WTC11 (cell line): ENCODE results near the gene GFPT2. TPM values are rescaled to one million over a fixed set of nuclear protein-coding genes. Genes with fewer than 3 reads are reported as not detected.

Experiments
- ATAC-seq: fragments of 200-7000 bp; cut with Tn5 transposase; 2 replicates; pipeline ENCODE4 v1.10.0; 2021; ENCODE audit warnings: mild to moderate bottlenecking, moderate library complexity
- CTCF ChIA-PET: fragments of 300-600 bp; sonication (Branson Sonifier 250); formaldehyde crosslinking; loops from one replicate; lab custom pipeline; 2021; ENCODE audit warnings: antibody characterized with exemption; lab: Charles Lee
- POLR2A ChIA-PET: fragments of 350-600 bp; sonication (Branson Sonifier 250); formaldehyde crosslinking; loops from one replicate; lab custom pipeline; 2021; ENCODE audit warnings: antibody characterized with exemption; lab: Charles Lee
- DNase-seq: peaks from one replicate; pipeline ENCODE4 v3.0.0; 2021; ENCODE audit warnings: low spot score
- H3K27ac Mint-ChIP-seq: 2 replicates; pipeline ENCODE4 v1.8.0; 2021; ENCODE audit warnings: mixed read lengths
- H3K27me3 Mint-ChIP-seq: 2 replicates; pipeline ENCODE4 v1.8.0; 2021; ENCODE audit warnings: low read depth, mild to moderate bottlenecking, moderate library complexity, mixed read lengths
- H3K36me3 Mint-ChIP-seq: 2 replicates; pipeline ENCODE4 v1.8.0; 2021; ENCODE audit warnings: mixed read lengths
- H3K4me1 Mint-ChIP-seq: 2 replicates; pipeline ENCODE4 v1.8.0; 2022; ENCODE audit warnings: mixed read lengths
- H3K4me3 Mint-ChIP-seq: 2 replicates; pipeline ENCODE4 v1.8.0; 2021; ENCODE audit warnings: mild to moderate bottlenecking, moderate library complexity, mixed read lengths
- H3K9me3 Mint-ChIP-seq: 2 replicates; pipeline ENCODE4 v1.8.0; 2021; ENCODE audit warnings: mixed read lengths
- ARID4B ChIP-seq: sonication (generic); formaldehyde crosslinking; IDR thresholded peaks from 2 replicates; pipeline ENCODE4 v1.8.0; 2023; ENCODE audit warnings: missing genetic modification reagents, mild to moderate bottlenecking, borderline replicate concordance
- ATF3 ChIP-seq: sonication (generic); formaldehyde crosslinking; conservative IDR thresholded peaks from 2 replicates; pipeline ENCODE4 v1.8.1; 2022; ENCODE audit warnings: mild to moderate bottlenecking, missing genetic modification reagents
- ELF4 ChIP-seq: sonication (generic); formaldehyde crosslinking; IDR thresholded peaks from 2 replicates; pipeline ENCODE4 v1.8.1; 2022; ENCODE audit warnings: low read depth, mild to moderate bottlenecking, moderate library complexity, missing genetic modification reagents
- ETV6 ChIP-seq: sonication (generic); formaldehyde crosslinking; IDR thresholded peaks from 2 replicates; pipeline ENCODE4 v1.8.1; 2022; ENCODE audit warnings: mild to moderate bottlenecking, missing genetic modification reagents
- GABPB1 ChIP-seq: sonication (generic); formaldehyde crosslinking; IDR thresholded peaks from 2 replicates; pipeline ENCODE4 v1.8.1; 2023; ENCODE audit warnings: mild to moderate bottlenecking, missing genetic modification reagents
- JAZF1 ChIP-seq: fragments of 250-450 bp; sonication (Bioruptor Pico); IDR thresholded peaks from 2 replicates; pipeline ENCODE4 v1.9.0; 2021; ENCODE audit warnings: moderate library complexity, mild to moderate bottlenecking, inconsistent platforms
- NR1H2 ChIP-seq: sonication (generic); formaldehyde crosslinking; IDR thresholded peaks from 2 replicates; pipeline ENCODE4 v1.9.0; 2021; ENCODE audit warnings: mild to moderate bottlenecking, moderate library complexity, missing genetic modification reagents
- PREB ChIP-seq: sonication (generic); formaldehyde crosslinking; IDR thresholded peaks from 2 replicates; pipeline ENCODE4 v1.8.1; 2022; ENCODE audit warnings: mild to moderate bottlenecking, missing genetic modification reagents, moderate library complexity, borderline replicate concordance
- SMAD3 ChIP-seq: sonication (generic); formaldehyde crosslinking; IDR thresholded peaks from 2 replicates; pipeline ENCODE4 v1.8.0; 2022; ENCODE audit warnings: missing genetic modification reagents, mild to moderate bottlenecking, borderline replicate concordance
- SP1 ChIP-seq: sonication (generic); formaldehyde crosslinking; conservative IDR thresholded peaks from 2 replicates; pipeline ENCODE4 v1.8.1; 2022; ENCODE audit warnings: missing genetic modification reagents
- TCF7 ChIP-seq: sonication (generic); formaldehyde crosslinking; IDR thresholded peaks from 2 replicates; pipeline ENCODE4 v1.8.0; 2022; ENCODE audit warnings: mild to moderate bottlenecking, low read depth, missing genetic modification reagents, moderate library complexity
- ZNF121 ChIP-seq: sonication (generic); formaldehyde crosslinking; IDR thresholded peaks from 2 replicates; pipeline ENCODE4 v1.8.0; 2023; ENCODE audit warnings: missing genetic modification reagents
- ZNF416 ChIP-seq: fragments of 250-450 bp; sonication (Bioruptor Pico); IDR thresholded peaks from 2 replicates; pipeline ENCODE4 v1.9.0; 2021; ENCODE audit warnings: mild to moderate bottlenecking, inconsistent platforms
- ZNF671 ChIP-seq: fragments of 250-450 bp; sonication (Bioruptor Pico); IDR thresholded peaks from 2 replicates; pipeline ENCODE4 v1.8.0; 2021; ENCODE audit warnings: mild to moderate bottlenecking
- ZSCAN18 ChIP-seq: fragments of 250-450 bp; sonication (Bioruptor Pico); IDR thresholded peaks from 2 replicates; pipeline ENCODE4 v2.1.2; 2022; ENCODE audit warnings: mild to moderate bottlenecking, moderate library complexity
- total RNA-seq: library from RNA; stranded (reverse); gene quantifications from 3 replicates; pipeline ENCODE4 v1.2.3, GENCODE V29; 2021
- TF ChIP-seq, protein P1 (sequence below): sonication (generic); formaldehyde crosslinking; IDR thresholded peaks from 2 replicates; pipeline ENCODE4 v1.8.0; 2022; ENCODE audit warnings: mild to moderate bottlenecking, missing genetic modification reagents
- TF ChIP-seq, protein P2 (sequence below): sonication (generic); formaldehyde crosslinking; IDR thresholded peaks from 2 replicates; pipeline ENCODE4 v1.8.1; 2022; ENCODE audit warnings: mild to moderate bottlenecking, moderate library complexity, missing genetic modification reagents

GFPT2 gene
- total RNA-seq, 1 experiment from 2014 or later, result 124 TPM

DNA sequence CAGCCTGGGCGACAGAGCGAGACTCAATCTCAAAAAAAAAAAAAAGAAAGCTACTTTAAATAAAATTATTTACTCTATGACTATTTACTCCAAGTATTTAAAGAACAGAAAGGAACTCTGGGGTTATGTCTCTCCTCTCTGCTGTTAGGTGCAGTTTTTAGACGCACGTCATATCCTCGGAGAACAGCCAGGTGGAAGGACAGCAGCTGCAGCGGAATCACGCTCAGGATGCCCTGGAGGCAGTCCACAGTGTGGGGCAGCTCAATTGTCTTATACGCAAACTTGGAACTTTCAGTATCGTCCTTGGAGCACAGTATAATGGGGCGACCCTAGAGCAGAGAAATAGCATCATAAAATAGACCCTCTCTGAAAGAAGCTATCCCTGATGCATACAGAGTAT lies 50.9 kb downstream of the GFPT2 start:
- ChIA-PET CTCF (interaction anchor here (0.8 kb wide), 1 partner anchor 9 kb away, joined by 4 read pairs; no protein-coding TSS in a partner anchor), POLR2A (no interaction called here)
- no peak overlapping the region; the same call in 1 of the 2 replicates for H3K27ac Mint-ChIP-seq
- peaks cover 6% of the 10 kb centered on the region for H3K4me1 Mint-ChIP-seq
- DNase-seq (no peak), ATAC-seq (no peak)
- H3K27me3 Mint-ChIP-seq, result no peaks in the 10 kb centered on the region; the same call in 1 of the 2 replicates
- TF ChIP-seq, protein P1, sequence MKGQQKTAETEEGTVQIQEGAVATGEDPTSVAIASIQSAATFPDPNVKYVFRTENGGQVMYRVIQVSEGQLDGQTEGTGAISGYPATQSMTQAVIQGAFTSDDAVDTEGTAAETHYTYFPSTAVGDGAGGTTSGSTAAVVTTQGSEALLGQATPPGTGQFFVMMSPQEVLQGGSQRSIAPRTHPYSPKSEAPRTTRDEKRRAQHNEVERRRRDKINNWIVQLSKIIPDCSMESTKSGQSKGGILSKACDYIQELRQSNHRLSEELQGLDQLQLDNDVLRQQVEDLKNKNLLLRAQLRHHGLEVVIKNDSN (CRISPR knock-in tag), result no peak
- TF ChIP-seq ZNF121 (CRISPR knock-in tag), result no peak
- no peak for TF ChIP-seq ZNF416 (CRISPR knock-in tag)
- no peak for TF ChIP-seq SP1 (CRISPR knock-in tag)
- no peak for TF ChIP-seq PREB (CRISPR knock-in tag)
- TF ChIP-seq, protein P2, sequence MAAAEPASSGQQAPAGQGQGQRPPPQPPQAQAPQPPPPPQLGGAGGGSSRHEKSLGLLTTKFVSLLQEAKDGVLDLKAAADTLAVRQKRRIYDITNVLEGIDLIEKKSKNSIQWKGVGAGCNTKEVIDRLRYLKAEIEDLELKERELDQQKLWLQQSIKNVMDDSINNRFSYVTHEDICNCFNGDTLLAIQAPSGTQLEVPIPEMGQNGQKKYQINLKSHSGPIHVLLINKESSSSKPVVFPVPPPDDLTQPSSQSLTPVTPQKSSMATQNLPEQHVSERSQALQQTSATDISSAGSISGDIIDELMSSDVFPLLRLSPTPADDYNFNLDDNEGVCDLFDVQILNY, result no peak
- TF ChIP-seq TCF7 (CRISPR knock-in tag), result no peak
- TF ChIP-seq ATF3 (CRISPR knock-in tag), result no peak
- no peak for TF ChIP-seq ARID4B (CRISPR knock-in tag)
- no peak for TF ChIP-seq ELF4 (CRISPR knock-in tag)
- TF ChIP-seq SMAD3, result no peak
- no peak for TF ChIP-seq NR1H2 (CRISPR knock-in tag)
- no peak for TF ChIP-seq ZSCAN18 (CRISPR knock-in tag)
- peaks cover 59% of the 10 kb centered on the region for H3K36me3 Mint-ChIP-seq
- H3K9me3 Mint-ChIP-seq, result no peaks in the 10 kb centered on the region
- no peak overlapping the region for H3K4me3 Mint-ChIP-seq

DNA sequence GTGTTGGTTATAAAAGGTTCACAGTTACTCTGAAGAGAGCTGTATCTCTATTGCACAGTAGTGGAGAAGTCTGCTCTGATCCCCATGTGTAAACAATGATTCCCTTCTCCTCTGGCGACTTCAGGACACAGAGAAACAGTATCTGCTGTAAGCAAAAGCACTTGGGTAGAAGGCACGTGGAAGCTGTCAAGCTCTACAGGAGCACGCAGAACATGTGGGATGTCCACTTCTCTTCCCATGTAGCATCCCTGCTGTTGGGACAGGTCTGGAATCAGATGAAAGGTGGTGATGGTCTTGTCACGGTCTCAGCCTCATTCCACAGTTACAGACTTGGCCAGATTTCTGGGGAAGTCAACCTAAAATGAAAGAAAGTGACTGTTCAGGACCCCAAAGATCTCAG lies 51.9 kb downstream of the GFPT2 start:
- Mint-ChIP-seq H3K27ac (peak overlapping the region; percentile 18), H3K4me1 (peaks cover 5% of the 10 kb centered on the region; the same call in 1 of the 2 replicates), H3K27me3 (no peaks in the 10 kb centered on the region; the same call in 1 of the 2 replicates), H3K9me3 (no peaks in the 10 kb centered on the region), H3K36me3 (peaks cover 53% of the 10 kb centered on the region), H3K4me3 (no peak overlapping the region)
- ATAC-seq (no peak), DNase-seq (no peak)
- POLR2A ChIA-PET, result no interaction called here
- CTCF ChIA-PET, result interaction anchor here (2.4 kb wide), 1 partner anchor 14 kb away, joined by 9 read pairs; no protein-coding TSS in a partner anchor
- TF ChIP-seq ZNF671 (CRISPR knock-in tag) (no peak), ELF4 (CRISPR knock-in tag) (no peak), GABPB1 (CRISPR knock-in tag) (no peak), ETV6 (CRISPR knock-in tag) (no peak), JAZF1 (CRISPR knock-in tag) (no peak)
